ENCODE results near the gene SIGLEC14. TPM values are rescaled to one million over a fixed set of nuclear protein-coding genes. Genes with fewer than 3 reads are reported as not detected.
"Not testable (repeated sequence)": the region's sequence is repeated elsewhere in the genome, so short reads cannot be mapped to it uniquely, and the experiment has no call there.

SIGLEC14 gene
- total RNA-seq, 6 experiments from 2014 or later = not detected

- Mint-ChIP-seq H3K27me3 (ENCODE audit: insufficient read depth) (peaks cover 15% of the 10 kb centered on the region), H3K4me3 (no peak overlapping the region), H3K36me3 (ENCODE audit: low read depth) (peaks cover 3% of the 10 kb centered on the region; the same call in 1 of the 2 replicates), H3K9me3 (peaks cover 9% of the 10 kb centered on the region), H3K4me1 (ENCODE audit: low read depth) (peaks cover 6% of the 10 kb centered on the region; the same call in 1 of the 2 replicates), H3K27ac (no peak overlapping the region)
- DNase-seq = no peak
- TF ChIP-seq, protein P1, sequence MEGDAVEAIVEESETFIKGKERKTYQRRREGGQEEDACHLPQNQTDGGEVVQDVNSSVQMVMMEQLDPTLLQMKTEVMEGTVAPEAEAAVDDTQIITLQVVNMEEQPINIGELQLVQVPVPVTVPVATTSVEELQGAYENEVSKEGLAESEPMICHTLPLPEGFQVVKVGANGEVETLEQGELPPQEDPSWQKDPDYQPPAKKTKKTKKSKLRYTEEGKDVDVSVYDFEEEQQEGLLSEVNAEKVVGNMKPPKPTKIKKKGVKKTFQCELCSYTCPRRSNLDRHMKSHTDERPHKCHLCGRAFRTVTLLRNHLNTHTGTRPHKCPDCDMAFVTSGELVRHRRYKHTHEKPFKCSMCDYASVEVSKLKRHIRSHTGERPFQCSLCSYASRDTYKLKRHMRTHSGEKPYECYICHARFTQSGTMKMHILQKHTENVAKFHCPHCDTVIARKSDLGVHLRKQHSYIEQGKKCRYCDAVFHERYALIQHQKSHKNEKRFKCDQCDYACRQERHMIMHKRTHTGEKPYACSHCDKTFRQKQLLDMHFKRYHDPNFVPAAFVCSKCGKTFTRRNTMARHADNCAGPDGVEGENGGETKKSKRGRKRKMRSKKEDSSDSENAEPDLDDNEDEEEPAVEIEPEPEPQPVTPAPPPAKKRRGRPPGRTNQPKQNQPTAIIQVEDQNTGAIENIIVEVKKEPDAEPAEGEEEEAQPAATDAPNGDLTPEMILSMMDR (IDR thresholded peaks at IDR 0.05) = no peak
Measured at GRCh38 chr19:51640386-51640785, 6.2 kb downstream of the SIGLEC14 start.

GRCh38 chr19:51639916-51640315 is 6.7 kb downstream of the SIGLEC14 start:
- H3K36me3 Mint-ChIP-seq (ENCODE audit: low read depth) = peaks cover 3% of the 10 kb centered on the region; the same call in 1 of the 2 replicates
- H3K27ac Mint-ChIP-seq = no peak overlapping the region
- peaks cover 9% of the 10 kb centered on the region for H3K9me3 Mint-ChIP-seq
- H3K27me3 Mint-ChIP-seq (ENCODE audit: insufficient read depth) = peaks cover 15% of the 10 kb centered on the region
- peaks cover 5% of the 10 kb centered on the region; the same call in 1 of the 2 replicates for H3K4me1 Mint-ChIP-seq (ENCODE audit: low read depth)
- no peak overlapping the region for H3K4me3 Mint-ChIP-seq
- TF ChIP-seq, protein P1 (IDR thresholded peaks at IDR 0.05) = no peak
- DNase-seq = no peak

DNA sequence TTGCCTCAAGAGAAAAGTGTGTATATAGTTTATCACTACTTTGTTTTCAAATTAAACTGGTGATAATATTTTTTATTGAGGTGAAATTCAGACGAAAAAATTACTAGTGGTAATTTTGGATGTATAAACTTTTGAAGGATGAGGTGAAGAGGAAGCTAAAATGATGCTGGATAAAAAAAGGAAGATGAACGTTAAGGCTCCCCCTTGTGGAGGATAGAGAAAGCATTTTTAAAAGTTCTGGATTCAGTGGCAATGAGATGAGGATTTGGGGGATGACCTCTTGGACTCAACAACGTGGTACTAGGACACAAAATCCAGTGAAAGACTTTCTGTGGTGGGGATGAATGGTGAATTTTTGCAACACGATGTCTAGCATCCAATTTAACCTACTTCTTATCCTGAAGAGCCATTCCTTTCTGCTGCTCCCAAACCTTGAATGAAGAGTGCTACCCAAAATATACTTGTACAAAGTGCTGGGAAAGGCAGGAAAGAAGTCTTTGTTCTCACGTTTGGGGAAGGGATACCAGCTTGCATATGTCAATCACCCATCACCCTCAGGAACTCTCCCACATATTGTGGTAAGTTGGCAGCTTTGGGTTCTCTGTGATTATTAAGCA is 9.2 kb downstream of the SIGLEC14 start:
- no peaks in the 10 kb centered on the region for H3K4me1 Mint-ChIP-seq (ENCODE audit: low read depth)
- H3K36me3 Mint-ChIP-seq (ENCODE audit: low read depth) = peaks cover 3% of the 10 kb centered on the region; the same call in 1 of the 2 replicates
- peaks cover 9% of the 10 kb centered on the region for H3K9me3 Mint-ChIP-seq
- peaks cover 6% of the 10 kb centered on the region for H3K27me3 Mint-ChIP-seq (ENCODE audit: insufficient read depth)
- no peak for DNase-seq
- H3K27ac Mint-ChIP-seq = no peak overlapping the region
- TF ChIP-seq, protein P1 (IDR thresholded peaks at IDR 0.05) = peak; percentile 77
- H3K4me3 Mint-ChIP-seq = no peak overlapping the region

DNA sequence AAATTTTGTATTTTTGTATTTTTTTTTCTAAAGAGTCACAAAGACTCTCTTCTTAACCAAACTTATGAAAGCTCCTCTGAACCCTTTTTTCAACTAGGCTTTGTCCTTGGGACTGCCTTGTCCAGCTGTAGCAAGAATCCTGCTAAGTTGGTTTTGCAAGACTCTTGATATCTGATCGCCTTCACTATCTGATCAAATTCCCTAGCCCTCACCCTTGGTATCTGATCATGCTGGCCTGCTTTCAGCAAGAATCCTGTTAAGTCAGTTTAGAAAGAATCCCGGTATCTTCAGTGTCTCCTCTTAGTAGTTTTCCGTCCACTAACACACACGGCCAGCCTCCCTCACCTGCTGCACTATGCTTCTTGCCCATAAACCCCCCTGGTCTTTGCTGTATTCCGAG is 14.5 kb downstream of the SIGLEC14 start:
- TF ChIP-seq, protein P1 (IDR thresholded peaks at IDR 0.05) = no peak
- Mint-ChIP-seq H3K27ac (no peak overlapping the region), H3K36me3 (ENCODE audit: low read depth) (peaks cover 3% of the 10 kb centered on the region; the same call in 1 of the 2 replicates), H3K9me3 (peaks cover 6% of the 10 kb centered on the region), H3K4me3 (no peak overlapping the region), H3K4me1 (ENCODE audit: low read depth) (no peaks in the 10 kb centered on the region), H3K27me3 (ENCODE audit: insufficient read depth) (peaks cover 9% of the 10 kb centered on the region)
- DNase-seq = no peak

GRCh38 chr19:51630315-51630714 is 16.3 kb downstream of the SIGLEC14 start, which contains the start of gene SIGLEC5:
TSS of gene SIGLEC5 (minus strand) at chr19:51630401. CDS start at chr19:51630335, 66 bp downstream.
- DNase-seq; H3K4me3 Mint-ChIP-seq; H3K27me3 Mint-ChIP-seq (ENCODE audit: insufficient read depth); H3K27ac Mint-ChIP-seq; H3K9me3 Mint-ChIP-seq; H3K4me1 Mint-ChIP-seq (ENCODE audit: low read depth); H3K36me3 Mint-ChIP-seq (ENCODE audit: low read depth): not testable (repeated sequence)

GRCh38 chr19:51628153-51628939 is 18.3 kb downstream of the SIGLEC14 start:
- TF ChIP-seq, protein P1 (IDR thresholded peaks at IDR 0.05) = no peak
- Mint-ChIP-seq H3K27ac (no peak overlapping the region), H3K36me3 (ENCODE audit: low read depth) (no peaks in the 10 kb centered on the region), H3K27me3 (ENCODE audit: insufficient read depth) (peaks cover 10% of the 10 kb centered on the region), H3K4me3 (no peak overlapping the region), H3K9me3 (no peaks in the 10 kb centered on the region; the same call in 1 of the 2 replicates), H3K4me1 (ENCODE audit: low read depth) (no peaks in the 10 kb centered on the region)
- no peak for DNase-seq

Data from HFFc6 (cell line).